Mucosa of descending colon (tissue), 3 donors: ENCODE data around the gene ZSWIM6. TPM values are rescaled to one million over a fixed set of nuclear protein-coding genes. Genes with fewer than 3 reads are reported as not detected.

Source experiments
- ATAC-seq: fragments of 200-7000 bp; cut with Tn5 transposase; one replicate; pipeline ENCODE4 v1.9.1; 2020; ENCODE audit warnings: mild to moderate bottlenecking, moderate library complexity
- DNase-seq, 3 donors: peaks; one replicate each; pipeline ENCODE4 v3.0.0-alpha.2; 2020
- H3K36me3 ChIP-seq: fragments of 200-600 bp; one replicate; pipeline ENCODE4 v1.8.0; 2021; ENCODE audit warnings: low read depth, mild to moderate bottlenecking
- H3K4me1 ChIP-seq: fragments of 200-600 bp; one replicate; pipeline ENCODE4 v1.8.0; 2021; ENCODE audit warnings: low read depth, mild to moderate bottlenecking
- H3K4me3 ChIP-seq: fragments of 200-600 bp; one replicate; pipeline ENCODE4 v1.8.0; 2021; ENCODE audit warnings: mild to moderate bottlenecking
- H3K9me3 ChIP-seq: fragments of 200-600 bp; one replicate; pipeline ENCODE4 v1.8.0; 2021; ENCODE audit warnings: mild to moderate bottlenecking
- intact Hi-C, 2 donors: fragments of 100-400 bp; cut with DNase I in 1 of 2; cut with micrococcal nuclease in 1 of 2; formaldehyde crosslinking; loops; one replicate each; pipeline versions ENCODE4 v1.11.0 to v1.11.1; 2022; cut with DNase I, micrococcal nuclease
- total RNA-seq, 3 donors: library from RNA; stranded (reverse); fragmentation: NEBNext Ultra II Directional in 2 of 3; extraction: Animal tissue kit (Norgen Biotek cat#: 25700) in 2 of 3; gene quantifications; one replicate each; pipeline versions ENCODE4 v1.2.1 to v1.2.4, GENCODE V29; 2021 to 2023
- TF ChIP-seq, protein P1 (sequence below): fragments of 200-600 bp; IDR thresholded peaks from one replicate; pipeline ENCODE4 v1.8.0; 2022; ENCODE audit warnings: antibody characterized with exemption, mild to moderate bottlenecking
- donor health status: DM: no; HTN: no; CAD: no; lungs with moderate emphysema.
- donor health status: DM: no; HTN: no; CAD: no.
- donor health status: DM: no; HTN: yes; CAD: no.

The ZSWIM6 gene
- total RNA-seq, 3 donors from 2014 or later, result 26.2 to 39.4 (median 27.8) TPM

DNA sequence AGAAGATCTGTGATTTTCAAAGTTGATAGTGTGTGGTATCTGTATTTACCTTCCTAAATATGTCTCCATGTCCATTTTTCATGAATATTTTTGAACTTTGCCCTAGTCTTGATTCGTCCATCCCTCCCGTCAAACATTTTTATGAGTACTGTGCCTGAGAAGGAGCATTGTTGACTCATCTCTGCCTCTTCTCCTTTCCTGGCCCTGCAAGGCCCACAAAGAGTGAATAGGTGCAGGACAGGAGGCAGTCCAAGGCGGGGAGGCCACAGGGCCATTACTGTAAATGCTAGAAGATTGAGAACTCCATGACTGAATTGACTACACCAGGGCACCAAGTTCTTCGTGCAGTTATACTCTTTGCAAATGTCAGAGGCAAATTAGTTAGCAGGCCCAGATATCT is 200.9 kb downstream of the ZSWIM6 start:
- Histone ChIP-seq H3K4me3 (no peak overlapping the region), H3K9me3 (no peaks in the 10 kb centered on the region), H3K4me1 (no peaks in the 10 kb centered on the region), H3K36me3 (no peaks in the 10 kb centered on the region)
- peak; percentile 71 for ATAC-seq
- DNase-seq, result no peak
- TF ChIP-seq, protein P1, sequence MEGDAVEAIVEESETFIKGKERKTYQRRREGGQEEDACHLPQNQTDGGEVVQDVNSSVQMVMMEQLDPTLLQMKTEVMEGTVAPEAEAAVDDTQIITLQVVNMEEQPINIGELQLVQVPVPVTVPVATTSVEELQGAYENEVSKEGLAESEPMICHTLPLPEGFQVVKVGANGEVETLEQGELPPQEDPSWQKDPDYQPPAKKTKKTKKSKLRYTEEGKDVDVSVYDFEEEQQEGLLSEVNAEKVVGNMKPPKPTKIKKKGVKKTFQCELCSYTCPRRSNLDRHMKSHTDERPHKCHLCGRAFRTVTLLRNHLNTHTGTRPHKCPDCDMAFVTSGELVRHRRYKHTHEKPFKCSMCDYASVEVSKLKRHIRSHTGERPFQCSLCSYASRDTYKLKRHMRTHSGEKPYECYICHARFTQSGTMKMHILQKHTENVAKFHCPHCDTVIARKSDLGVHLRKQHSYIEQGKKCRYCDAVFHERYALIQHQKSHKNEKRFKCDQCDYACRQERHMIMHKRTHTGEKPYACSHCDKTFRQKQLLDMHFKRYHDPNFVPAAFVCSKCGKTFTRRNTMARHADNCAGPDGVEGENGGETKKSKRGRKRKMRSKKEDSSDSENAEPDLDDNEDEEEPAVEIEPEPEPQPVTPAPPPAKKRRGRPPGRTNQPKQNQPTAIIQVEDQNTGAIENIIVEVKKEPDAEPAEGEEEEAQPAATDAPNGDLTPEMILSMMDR, result no peak
- intact Hi-C loops, result no loop called here

DNA sequence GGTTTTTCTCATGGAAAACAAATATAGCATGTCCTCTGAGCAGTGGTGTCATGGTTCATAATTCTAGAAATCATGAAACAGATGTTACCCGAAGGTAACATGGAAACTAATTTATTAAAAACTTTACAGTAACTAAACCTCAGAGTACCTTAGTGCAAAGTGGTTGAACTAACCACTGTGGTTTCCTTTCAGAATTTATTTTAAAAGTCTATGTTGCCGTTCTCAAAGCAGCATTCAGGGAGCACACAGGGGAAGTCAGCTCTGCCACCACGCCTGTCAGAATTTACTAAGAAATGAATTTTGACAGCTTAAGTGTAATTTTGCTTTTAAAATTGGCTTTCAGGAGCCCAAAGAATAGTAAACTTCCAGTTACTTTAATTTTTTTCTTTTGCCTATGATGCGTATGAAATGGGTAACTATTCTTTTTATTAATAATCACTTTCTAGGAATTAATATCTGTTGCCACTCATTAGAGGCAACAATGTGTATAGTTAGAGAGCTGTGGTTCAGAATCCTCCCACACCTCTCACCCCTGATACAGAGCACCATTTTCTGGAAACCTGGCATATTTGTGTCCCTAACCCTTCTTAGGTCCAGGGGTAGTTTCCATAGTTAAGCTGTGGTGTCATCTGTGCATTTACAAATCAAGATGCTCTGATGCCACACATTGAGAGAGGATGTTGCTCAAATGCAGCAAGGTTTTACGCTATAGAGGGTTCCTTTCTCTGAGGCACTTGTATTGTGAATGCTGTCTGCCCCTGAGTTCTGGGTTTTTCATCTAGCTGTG is 202.6 kb downstream of the ZSWIM6 start:
- DNase-seq (no peak), ATAC-seq (peak; percentile 14)
- Histone ChIP-seq H3K36me3 (no peaks in the 10 kb centered on the region), H3K4me1 (no peaks in the 10 kb centered on the region), H3K4me3 (no peak overlapping the region), H3K9me3 (no peaks in the 10 kb centered on the region)
- intact Hi-C loops, result no loop called here
- TF ChIP-seq, protein P1, result no peak

DNA sequence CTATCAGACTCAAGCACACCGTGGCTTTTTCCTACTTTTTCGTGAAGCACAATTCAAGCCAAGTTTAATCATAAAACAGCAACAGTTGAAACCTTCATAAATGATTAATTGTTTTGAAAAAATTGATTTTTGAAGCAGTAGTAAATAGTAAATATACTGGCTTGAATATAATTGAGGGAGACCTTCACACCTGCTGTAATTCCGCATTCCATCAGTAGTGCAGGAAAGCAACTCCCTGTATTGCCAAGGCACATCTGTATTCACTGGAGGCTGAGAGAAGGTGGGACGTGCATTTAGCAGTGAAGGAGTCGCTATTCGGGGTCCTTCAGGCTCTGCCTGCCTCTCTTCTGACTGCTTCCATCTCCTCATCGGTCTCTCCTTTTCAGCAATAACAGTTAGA is 203.8 kb downstream of the ZSWIM6 start:
- Histone ChIP-seq H3K9me3 (no peaks in the 10 kb centered on the region), H3K4me3 (no peak overlapping the region), H3K36me3 (no peaks in the 10 kb centered on the region), H3K4me1 (no peaks in the 10 kb centered on the region)
- TF ChIP-seq, protein P1, result no peak
- ATAC-seq, result no peak
- intact Hi-C loops, result no loop called here
- no peak for DNase-seq

DNA sequence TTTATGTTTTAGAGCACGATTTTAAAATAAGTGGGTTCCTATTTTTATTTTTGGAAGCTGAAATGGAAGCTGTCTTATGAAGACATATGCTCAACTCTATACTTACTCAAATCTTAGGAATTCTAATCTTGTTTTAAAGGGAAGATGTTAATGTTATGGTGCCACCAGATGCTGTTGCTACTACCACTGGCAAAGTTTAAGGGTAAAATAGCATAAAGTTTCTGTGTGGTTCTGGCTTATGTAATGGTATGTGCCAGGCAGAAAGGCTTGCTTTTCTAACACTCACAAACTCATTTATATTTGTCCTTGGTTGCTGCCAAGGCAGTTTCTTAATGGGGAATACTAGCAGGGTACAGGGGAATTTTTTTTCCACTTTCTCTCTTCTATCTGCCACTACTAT is 204.9 kb downstream of the ZSWIM6 start:
- no peak for ATAC-seq
- no peaks in the 10 kb centered on the region for H3K36me3 ChIP-seq

DNA sequence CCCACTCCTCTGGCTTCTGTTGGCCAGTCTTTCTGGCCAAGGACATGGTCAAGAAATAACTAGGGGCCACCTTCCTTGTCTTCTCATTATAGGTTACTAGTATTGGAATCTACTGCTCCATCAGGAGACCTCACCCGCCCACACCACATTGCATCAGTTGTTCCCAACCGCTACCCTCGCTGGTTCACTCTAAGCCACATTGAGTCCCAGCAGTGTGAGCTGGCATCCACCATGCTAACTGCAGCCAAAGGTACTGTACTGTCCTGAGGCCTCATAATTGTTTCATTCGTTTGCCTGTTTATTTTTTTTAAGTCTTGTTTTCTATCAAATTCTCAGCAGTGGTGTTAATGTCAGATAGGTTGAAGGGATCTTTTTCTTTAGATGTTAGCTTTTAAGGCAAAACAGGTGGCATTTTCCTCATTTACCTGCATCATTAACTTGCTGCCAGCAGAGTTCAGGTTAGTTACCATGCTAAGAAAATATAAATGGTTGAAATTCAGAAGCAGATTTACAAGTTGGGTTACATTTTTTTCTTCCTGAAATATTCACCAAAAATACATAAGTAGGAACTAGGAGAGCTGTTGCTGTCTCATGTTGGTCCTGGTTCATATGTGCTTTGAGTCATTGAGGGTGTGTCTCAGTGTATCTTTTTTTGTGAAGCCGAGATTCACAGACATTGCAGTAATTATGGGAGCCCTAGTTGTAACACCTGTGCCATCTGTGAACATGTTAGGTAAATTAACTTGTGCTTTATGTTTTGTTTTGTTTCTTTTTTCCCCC is 206.9 kb downstream of the ZSWIM6 start:
- intact Hi-C loops, result no loop called here
- Histone ChIP-seq H3K4me1 (no peaks in the 10 kb centered on the region), H3K4me3 (no peak overlapping the region), H3K9me3 (no peaks in the 10 kb centered on the region), H3K36me3 (peaks cover 5% of the 10 kb centered on the region)
- DNase-seq (no peak), ATAC-seq (peak; percentile 88)
- TF ChIP-seq, protein P1, result no peak

More for the DNA sequence above, 204.9 kb downstream of the ZSWIM6 start:
- H3K9me3 ChIP-seq, result no peaks in the 10 kb centered on the region
- TF ChIP-seq, protein P1, result no peak
- intact Hi-C loops, result no loop called here
- no peak overlapping the region for H3K4me3 ChIP-seq
- no peaks in the 10 kb centered on the region for H3K4me1 ChIP-seq
- no peak for DNase-seq
